HFF-Myc (cell line): Measurements from ENCODE around the gene IFT88.

Experiments used
- DNase-seq: peaks from one replicate; pipeline ENCODE4 v3.0.0-alpha.2; 2011; ENCODE audit warnings: low read depth; ENCODE audit errors: extremely low read depth
- H3K4me3 ChIP-seq: replicated peaks from 2 replicates; pipeline ENCODE4 v1.5.1; 2011; ENCODE audit warnings: low read depth, mild to moderate bottlenecking, control low read depth, low read length
- TF ChIP-seq, protein P1 (sequence below): IDR thresholded peaks from 2 replicates; pipeline ENCODE4 v1.5.1; 2012; ENCODE audit warnings: mild to moderate bottlenecking, low read depth, low read length, control low read depth; ENCODE audit errors: missing control alignments

Gene IFT88

DNA sequence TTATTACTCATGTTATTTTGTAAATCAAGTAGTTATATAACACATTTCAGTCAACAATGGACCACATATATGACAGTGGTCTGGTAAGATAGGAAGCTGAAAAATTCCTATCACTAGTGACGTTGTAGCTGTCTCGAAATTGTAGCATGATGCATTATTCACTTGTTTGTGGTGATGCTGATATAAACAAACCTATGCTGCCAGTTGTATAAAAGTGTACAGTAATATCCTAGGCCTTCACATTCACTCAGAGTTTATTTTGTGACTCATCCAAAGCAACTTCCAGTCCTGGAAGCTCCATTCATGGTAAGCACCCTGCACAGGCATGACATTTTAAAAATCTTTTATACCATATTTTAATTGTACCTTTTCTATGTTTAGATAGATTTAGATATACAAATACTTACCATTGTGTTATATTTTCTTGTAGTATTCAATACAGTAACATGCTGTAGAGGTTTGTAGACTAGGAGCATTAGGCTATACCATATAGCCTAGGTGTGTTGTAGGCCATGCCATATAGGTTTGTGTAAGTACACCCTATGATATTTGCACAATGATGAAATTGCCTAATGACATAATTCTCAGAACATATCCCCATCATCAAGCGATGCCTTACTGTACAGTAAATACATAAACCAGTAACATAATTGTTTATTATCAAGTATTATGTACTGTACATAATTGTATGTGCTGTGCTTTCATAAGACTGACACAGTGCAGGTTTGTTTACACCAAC, 49.3 kb downstream of the IFT88 start:
- peak; percentile 59 for DNase-seq
- TF ChIP-seq, protein P1, sequence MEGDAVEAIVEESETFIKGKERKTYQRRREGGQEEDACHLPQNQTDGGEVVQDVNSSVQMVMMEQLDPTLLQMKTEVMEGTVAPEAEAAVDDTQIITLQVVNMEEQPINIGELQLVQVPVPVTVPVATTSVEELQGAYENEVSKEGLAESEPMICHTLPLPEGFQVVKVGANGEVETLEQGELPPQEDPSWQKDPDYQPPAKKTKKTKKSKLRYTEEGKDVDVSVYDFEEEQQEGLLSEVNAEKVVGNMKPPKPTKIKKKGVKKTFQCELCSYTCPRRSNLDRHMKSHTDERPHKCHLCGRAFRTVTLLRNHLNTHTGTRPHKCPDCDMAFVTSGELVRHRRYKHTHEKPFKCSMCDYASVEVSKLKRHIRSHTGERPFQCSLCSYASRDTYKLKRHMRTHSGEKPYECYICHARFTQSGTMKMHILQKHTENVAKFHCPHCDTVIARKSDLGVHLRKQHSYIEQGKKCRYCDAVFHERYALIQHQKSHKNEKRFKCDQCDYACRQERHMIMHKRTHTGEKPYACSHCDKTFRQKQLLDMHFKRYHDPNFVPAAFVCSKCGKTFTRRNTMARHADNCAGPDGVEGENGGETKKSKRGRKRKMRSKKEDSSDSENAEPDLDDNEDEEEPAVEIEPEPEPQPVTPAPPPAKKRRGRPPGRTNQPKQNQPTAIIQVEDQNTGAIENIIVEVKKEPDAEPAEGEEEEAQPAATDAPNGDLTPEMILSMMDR, result no peak
- H3K4me3 ChIP-seq, result no peak overlapping the region

DNA sequence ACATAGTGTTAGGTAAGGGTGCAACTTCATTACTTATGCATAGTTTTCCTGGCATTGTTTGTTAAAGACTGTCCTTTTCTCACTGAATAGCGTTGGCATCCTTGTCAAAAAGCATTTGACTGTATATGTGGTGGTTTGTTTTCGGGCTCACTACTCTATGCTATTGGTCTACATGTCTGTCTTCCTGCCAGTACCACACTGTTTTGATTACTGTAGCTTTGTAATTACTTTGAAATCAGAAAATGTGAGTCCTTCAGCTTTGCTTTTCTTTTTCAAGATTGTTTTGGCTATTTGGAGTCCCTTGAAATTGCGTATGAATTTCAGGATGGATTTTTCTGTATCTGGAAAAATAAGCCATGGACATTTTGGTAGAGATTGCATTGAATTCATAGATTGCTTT, 56.0 kb downstream of the IFT88 start:
- TF ChIP-seq, protein P1, result no peak
- no peak overlapping the region for H3K4me3 ChIP-seq
- no peak for DNase-seq

DNA sequence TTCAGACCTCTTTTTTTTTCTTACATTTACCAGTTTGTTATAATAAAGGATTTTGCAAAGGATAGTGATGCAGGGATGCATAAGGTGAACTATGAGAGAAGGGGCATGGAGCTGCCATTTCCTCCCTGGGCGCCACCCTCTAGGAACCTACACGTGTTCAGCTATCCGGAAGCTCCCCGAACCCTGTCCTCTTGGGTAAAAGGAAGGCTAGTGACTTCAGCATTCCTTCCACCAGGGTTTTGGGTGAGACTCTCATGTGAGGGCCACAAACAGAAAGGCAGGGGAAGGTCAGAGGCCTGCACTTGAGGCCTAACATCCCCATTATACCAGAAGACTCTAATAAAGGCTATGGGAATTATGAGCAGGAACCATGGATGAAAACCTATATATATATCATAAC, 57.3 kb downstream of the IFT88 start:
- no peak for DNase-seq
- no peak overlapping the region for H3K4me3 ChIP-seq
- TF ChIP-seq, protein P1, result no peak

DNA sequence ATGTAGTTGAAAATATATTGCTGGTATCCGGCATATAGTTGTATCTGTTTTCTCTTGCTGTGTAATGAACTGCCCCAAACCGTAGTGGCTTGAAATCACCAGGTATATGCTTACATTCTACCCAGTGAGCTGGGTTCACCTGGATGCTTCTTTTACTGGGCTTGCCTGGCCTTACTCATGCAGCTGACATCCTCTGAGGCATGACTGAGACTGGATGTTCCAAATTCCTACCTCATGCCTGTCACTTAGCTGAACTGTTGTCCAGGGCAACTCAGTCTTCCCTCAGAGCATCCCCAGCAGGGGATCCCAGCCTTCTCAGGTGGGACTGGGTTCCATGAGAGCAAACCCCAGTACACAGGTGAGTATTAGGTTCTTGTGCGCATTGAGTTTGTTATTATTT, 66.8 kb downstream of the IFT88 start:
- no peak for DNase-seq
- TF ChIP-seq, protein P1, result no peak
- no peak overlapping the region for H3K4me3 ChIP-seq

DNA sequence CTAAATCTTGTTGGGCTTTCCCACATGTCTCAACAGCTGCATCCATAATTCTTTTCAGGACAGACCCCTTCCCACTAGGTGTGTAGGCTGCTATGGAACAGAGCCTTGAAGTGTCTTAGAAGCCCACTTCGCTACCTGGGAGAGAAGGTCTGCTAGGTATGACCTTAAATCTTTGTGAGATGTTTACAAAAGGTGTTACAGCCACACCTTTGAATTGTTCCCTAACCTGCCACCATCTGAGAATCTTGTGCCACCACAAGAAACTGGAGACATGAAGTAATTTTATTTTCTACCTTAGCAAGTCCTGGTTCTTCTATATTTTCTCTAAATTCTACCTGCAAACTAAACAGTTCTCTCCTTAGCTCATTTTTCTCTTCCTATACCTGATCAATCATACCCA, 69.1 kb downstream of the IFT88 start:
- no peak for DNase-seq
- TF ChIP-seq, protein P1, result no peak

DNA sequence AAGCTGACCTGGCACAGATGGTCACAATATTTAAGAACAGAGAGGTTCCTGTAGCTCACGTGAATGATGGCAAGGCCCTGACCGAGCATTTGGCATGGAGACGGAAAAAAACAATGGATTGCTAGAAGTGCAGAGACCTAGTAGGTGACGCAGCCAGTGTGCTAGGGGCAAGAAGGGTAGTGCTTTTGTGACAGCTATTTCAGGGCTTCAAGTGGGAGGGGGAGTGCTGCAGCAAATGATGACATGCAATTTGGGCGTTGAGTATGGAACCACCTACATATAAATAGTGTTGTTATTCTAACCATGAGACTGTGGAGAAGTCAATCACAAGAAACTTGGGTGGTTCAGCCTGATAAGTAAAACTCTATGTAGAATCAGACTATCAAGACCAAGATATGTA, 70.9 kb downstream of the IFT88 start:
- DNase-seq, result no peak
- TF ChIP-seq, protein P1, result no peak
- no peak overlapping the region for H3K4me3 ChIP-seq

More for the DNA sequence above, 69.1 kb downstream of the IFT88 start:
- H3K4me3 ChIP-seq, result no peak overlapping the region

DNA sequence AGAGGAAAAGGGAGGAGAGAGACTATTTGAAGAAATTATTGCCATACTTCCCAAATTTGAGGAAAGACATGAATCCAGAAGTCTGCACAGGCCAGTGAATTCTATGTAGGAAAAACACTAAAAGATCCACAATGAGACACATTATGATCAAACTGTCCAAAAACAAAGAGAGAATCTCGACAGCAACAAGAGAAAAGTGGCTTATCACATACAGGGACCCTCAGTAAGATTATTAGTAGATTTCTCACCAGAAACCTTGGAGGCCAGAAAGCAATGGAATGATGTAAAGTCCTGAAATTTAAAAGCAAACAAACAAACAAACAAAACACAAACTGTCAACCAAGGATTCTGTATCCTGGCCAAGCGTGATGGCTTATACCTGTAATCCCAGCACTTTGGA, 80.8 kb downstream of the IFT88 start:
- no peak overlapping the region for H3K4me3 ChIP-seq
- no peak for DNase-seq
- TF ChIP-seq, protein P1, result no peak
